Measurements from ENCODE around the gene CHCHD3. TPM values are rescaled to one million over a fixed set of nuclear protein-coding genes. Genes with fewer than 3 reads are reported as not detected.

Gene CHCHD3
- polyA plus RNA-seq, 1 donor (not counting 4 experiments of a cell fraction or from before 2014, with no cell fraction given): 59.2 TPM

GRCh38 chr7:132760244-132760623 is 321.7 kb downstream of the CHCHD3 start:
- H3K79me2 ChIP-seq (ENCODE audit: control insufficient read depth, insufficient read depth, low read length): no peaks in the 10 kb centered on the region
- no peak overlapping the region for H2AFZ ChIP-seq (ENCODE audit: control insufficient read depth, low read length)
- no peak overlapping the region for H3K27ac ChIP-seq (ENCODE audit: control insufficient read depth, insufficient read depth, low read length)
- TF ChIP-seq EZH2 (IDR thresholded peaks at IDR 0.05; ENCODE audit: low read length): no peak
- TF ChIP-seq CTCF (optimal IDR thresholded peaks at IDR 0.05 in 1 of 3, IDR thresholded peaks at IDR 0.05 in 1 of 3, conservative IDR thresholded peaks at IDR 0.05 in 1 of 3; ENCODE audit: extremely low read depth in 1 of 3, insufficient read depth in 2 of 3, low read length in 3 of 3): no peak
- H3K9ac ChIP-seq (ENCODE audit: control insufficient read depth, extremely low read depth, insufficient read depth, low read length): no peak overlapping the region
- no peaks in the 10 kb centered on the region for H4K20me1 ChIP-seq (ENCODE audit: control insufficient read depth, extremely low read depth, insufficient read depth, low read length)
- no peak overlapping the region for H3K4me2 ChIP-seq (ENCODE audit: control insufficient read depth, extremely low read depth, insufficient read depth, low read depth, low read length)
- no peaks in the 10 kb centered on the region for H3K9me1 ChIP-seq (ENCODE audit: control insufficient read depth, extremely low read depth, insufficient read depth, low read length)
- no peak overlapping the region for H3K4me3 ChIP-seq (ENCODE audit: control insufficient read depth in 2 of 3, extremely low read depth in 1 of 3, insufficient read depth in 2 of 3, low read depth in 1 of 3, low read length in 3 of 3)
- H3K27me3 ChIP-seq (ENCODE audit: control insufficient read depth, extremely low read depth, insufficient read depth, low read length): peaks cover 5% of the 10 kb centered on the region
- FAIRE-seq (no peak), DNase-seq (ENCODE audit: low read depth, low spot score) (no peak)
- dilution Hi-C loops (cut with MboI; ENCODE audit: extremely low pct_ligation_motif_present, low sequenced_read_pairs): no loop called here
- no peaks in the 10 kb centered on the region for H3K9me3 ChIP-seq (ENCODE audit: control insufficient read depth, low read depth, low read length)
- no peaks in the 10 kb centered on the region for H3K36me3 ChIP-seq (ENCODE audit: control insufficient read depth in 2 of 2, extremely low read depth in 1 of 2, insufficient read depth in 2 of 2, low read length in 2 of 2)
- no peaks in the 10 kb centered on the region for H3K4me1 ChIP-seq (ENCODE audit: control insufficient read depth, extremely low read depth, insufficient read depth, low read length)

GRCh38 chr7:132759482-132760243 is 322.2 kb downstream of the CHCHD3 start:
- Histone ChIP-seq H3K4me2 (ENCODE audit: control insufficient read depth, extremely low read depth, insufficient read depth, low read depth, low read length) (no peak overlapping the region), H4K20me1 (ENCODE audit: control insufficient read depth, extremely low read depth, insufficient read depth, low read length) (no peaks in the 10 kb centered on the region), H3K9me1 (ENCODE audit: control insufficient read depth, extremely low read depth, insufficient read depth, low read length) (no peaks in the 10 kb centered on the region), H3K36me3 (ENCODE audit: control insufficient read depth in 2 of 2, extremely low read depth in 1 of 2, insufficient read depth in 2 of 2, low read length in 2 of 2) (no peaks in the 10 kb centered on the region), H3K79me2 (ENCODE audit: control insufficient read depth, insufficient read depth, low read length) (no peaks in the 10 kb centered on the region), H3K9ac (ENCODE audit: control insufficient read depth, extremely low read depth, insufficient read depth, low read length) (no peak overlapping the region), H3K4me3 (ENCODE audit: control insufficient read depth in 2 of 3, extremely low read depth in 1 of 3, insufficient read depth in 2 of 3, low read depth in 1 of 3, low read length in 3 of 3) (no peak overlapping the region), H3K9me3 (ENCODE audit: control insufficient read depth, low read depth, low read length) (no peaks in the 10 kb centered on the region), H3K27me3 (ENCODE audit: control insufficient read depth, extremely low read depth, insufficient read depth, low read length) (peaks cover 9% of the 10 kb centered on the region), H2AFZ (ENCODE audit: control insufficient read depth, low read length) (no peak overlapping the region), H3K4me1 (ENCODE audit: control insufficient read depth, extremely low read depth, insufficient read depth, low read length) (no peaks in the 10 kb centered on the region), H3K27ac (ENCODE audit: control insufficient read depth, insufficient read depth, low read length) (no peak overlapping the region)
- no peak for FAIRE-seq
- dilution Hi-C loops (cut with MboI; ENCODE audit: extremely low pct_ligation_motif_present, low sequenced_read_pairs): no loop called here
- no peak for DNase-seq (ENCODE audit: low read depth, low spot score)
- TF ChIP-seq EZH2 (IDR thresholded peaks at IDR 0.05; ENCODE audit: low read length): no peak
- TF ChIP-seq CTCF (optimal IDR thresholded peaks at IDR 0.05 in 1 of 3, IDR thresholded peaks at IDR 0.05 in 1 of 3, conservative IDR thresholded peaks at IDR 0.05 in 1 of 3; ENCODE audit: extremely low read depth in 1 of 3, insufficient read depth in 2 of 3, low read length in 3 of 3): no peak
